ENCODE data around the gene KCNA2.

DNA sequence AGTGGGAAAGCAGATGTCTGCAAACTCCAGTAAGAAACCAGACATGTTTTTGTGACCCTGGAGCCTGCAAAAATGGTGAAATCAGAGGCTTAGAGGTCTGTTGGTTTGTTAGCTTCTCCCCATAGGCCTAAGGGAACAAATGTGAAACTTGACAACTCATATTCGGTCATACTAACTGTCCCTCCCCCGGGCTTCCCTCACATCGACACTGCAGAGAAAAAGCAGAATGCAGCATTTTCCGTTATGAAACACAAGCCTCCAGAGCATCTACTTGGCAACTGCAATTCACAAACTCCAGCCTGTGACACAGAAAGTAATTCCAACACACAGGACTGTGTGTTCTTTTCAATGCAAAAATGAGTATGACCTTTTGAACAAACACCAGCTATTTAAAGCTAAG, 3.7 kb downstream of the KCNA2 start:
- TF ChIP-seq CTCF (IDR thresholded peaks at IDR 0.05) (no peak), EZH2 (IDR thresholded peaks at IDR 0.05; ENCODE audit: borderline replicate concordance, insufficient read depth, low read depth, low read length, poor library complexity, severe bottlenecking) (no peak)

All from B cell (primary cell).